DMS114 treated with DMSO at 0.1 percent for 48 hours (cell line): ENCODE results near the gene ANO7.

Experiments used
- DNase-seq: peaks from one replicate; lab custom pipeline; 2025; ENCODE audit not compliant: unreplicated experiment; lab: John Stamatoyannopoulos, UW

The ANO7 gene

DNA sequence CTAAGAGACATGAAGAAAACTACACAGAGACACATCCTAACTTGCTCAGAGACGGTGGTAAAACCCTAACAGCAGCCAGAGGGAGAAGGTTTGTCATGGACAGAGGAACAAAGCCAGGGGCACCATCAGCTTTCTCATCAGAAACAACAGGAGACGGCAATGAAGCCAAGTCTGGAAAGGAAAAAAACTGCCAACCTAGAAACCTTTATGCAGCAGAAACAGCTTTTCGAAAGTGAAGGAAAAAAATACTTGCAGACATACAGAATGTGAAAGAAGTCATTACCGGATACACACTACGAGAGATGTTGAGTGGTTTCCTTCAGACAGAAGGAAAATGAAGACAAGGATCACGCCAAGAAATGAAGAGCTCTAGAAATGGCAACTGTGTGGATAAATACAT is 55.9 kb downstream of the ANO7 start:
- DNase-seq = no peak

DNA sequence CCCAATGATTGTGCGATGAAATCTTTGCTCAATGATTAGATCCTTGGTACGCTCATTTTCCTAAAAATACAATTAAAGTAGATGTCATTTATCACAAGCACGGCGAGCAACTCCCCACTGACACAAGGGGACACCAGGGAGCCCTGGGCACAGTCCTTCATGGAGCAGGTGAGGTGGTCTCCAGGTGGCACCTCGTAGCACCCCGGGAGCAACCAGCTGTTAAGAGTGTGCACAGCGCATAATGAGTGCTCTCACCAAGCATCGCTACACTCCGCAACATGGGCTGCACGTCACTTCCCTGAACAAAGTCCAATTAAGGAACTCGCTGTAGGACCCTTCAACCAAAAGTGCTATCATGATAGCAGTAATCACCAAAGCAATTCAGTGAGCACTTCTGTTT is 59.8 kb downstream of the ANO7 start:
- no peak for DNase-seq

DNA sequence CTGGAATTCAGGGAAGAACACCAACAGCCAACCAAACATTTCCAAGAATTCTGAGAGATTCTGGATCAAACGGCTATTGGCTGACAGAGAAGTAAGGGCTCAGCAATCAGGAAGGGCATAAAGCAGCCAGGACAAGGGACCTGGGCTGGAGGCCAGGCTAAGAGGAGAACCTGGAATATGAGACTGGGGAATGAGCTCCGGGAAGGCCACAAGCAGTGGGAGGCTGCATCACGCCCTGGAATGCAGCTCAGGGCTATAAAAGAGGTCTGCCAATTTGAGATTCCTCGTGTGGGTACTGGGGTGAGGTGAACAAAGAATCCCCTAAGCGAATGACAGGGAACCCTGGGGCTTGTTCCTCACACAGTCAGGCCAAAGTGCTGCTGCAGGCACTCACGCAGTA is 60.4 kb downstream of the ANO7 start:
- DNase-seq = no peak

DNA sequence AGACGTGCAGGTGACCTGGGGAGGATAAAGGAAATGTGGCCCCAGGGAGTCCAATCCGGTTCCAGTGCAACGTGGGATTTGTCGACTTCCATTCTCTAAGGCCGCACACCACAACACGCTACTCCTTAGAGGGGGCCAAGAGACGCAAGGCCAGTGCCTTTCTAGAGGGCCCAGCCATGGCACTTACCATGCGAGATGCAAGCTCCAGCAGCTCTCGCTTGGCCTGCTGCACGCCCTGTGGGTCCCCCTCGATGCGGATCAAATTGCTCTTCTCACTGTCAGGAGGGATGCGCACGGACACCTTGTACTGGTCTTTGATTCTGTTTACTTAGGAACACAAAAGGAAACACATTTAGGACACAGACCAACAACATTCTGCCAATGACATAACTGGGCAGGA is 61.2 kb downstream of the ANO7 start:
- no peak for DNase-seq

DNA sequence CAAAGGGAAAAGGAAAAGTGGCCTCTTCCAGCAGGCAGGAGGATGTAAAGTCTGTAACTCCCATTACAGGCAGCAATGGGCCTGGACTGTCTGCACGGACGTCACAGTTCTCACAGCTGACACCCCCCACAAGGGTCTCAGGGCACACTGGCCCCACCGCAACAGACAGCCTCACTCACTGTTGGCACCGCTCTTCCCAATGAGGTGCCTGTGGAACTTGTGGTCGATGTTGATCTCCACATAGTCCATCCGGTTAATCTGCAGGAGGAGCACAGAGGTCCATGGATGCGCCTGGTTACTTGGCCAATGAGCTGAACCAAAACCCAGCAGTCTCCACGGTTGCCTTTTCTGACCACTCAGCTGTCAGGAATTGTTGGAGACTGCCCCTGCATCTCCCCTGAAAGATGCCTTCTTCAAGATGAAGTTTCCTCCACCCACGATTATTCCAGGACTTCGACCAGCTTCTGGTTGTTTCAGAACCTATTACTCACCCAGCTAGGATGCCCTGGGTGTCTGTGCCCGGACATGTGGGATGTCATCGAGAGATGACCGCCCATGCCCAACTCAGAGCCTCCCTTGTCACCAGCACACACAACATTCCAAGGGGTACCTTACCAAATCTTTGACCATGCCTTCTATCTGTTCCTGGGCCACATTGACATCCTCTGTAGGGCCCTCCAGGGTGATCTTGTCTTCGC is 64.5 kb downstream of the ANO7 start:
- DNase-seq = no peak

DNA sequence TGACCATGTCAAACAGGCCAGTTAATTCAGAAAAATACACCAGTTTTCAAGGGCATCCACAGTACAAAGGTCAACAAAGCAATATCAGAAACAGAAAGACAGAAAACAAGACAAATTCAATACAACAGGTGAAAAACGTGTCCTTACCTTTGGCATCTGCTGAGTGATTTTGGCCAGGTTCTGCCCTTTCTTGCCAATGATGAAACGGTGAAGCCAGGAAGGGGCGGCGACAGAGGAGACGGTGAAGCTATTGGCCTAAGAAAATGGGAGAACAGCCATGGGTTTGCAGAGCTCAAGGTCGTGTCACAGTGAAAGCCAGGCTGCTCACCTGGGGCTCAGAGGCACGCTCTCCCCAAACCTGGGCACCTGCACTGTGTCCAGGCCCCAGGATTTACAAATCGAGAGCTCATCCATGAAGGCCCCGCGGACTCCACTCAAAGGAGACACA is 66.5 kb downstream of the ANO7 start:
- DNase-seq = no peak

DNA sequence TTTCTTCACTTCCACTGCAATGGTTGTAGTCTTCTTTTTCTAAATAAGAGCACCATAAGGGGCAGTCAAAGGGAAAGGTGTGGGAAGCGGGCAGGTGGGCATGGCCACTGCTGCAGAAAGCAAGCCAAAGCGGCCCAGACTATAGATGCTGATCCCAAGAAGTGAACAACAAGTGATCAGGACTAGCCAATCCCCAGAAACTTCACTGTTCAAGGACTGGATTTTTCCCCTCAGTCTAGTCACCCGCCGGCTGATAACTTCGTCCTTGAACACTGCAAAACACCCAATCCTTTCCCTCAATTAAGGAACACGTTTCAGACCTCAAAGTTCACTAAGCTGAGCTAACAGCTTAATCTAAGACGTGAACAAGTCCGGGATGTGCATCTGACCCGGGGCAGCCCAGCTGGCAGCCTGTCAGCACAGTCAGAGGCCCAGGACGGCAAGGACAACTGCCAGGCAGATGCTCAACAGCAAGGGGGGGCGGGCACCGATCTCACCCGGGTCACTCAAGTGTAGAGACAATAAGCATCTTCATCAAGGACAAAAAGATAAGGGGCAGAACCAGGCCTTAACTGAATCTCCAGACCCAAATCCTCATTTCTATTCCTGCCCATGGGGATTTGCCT is 67.2 kb downstream of the ANO7 start:
- DNase-seq = no peak

DNA sequence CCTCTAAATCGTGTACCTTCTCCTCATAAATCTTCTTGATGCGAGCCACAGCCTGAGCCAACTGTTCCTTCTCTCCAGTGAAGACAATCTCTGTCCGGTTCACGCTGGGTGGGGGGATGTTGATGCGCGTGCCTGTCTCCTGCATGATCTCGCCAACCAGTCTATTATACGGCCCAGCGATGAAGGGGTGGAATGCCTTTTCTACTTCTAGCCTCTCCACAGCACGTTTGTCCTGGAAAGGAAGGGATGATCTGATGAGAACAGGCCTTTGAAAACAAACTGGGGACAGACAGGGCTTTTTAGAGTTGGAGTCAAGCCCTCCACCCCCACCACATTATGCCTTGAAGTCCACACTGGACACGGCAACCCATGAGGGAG is 67.7 kb downstream of the ANO7 start:
- no peak for DNase-seq

DNA sequence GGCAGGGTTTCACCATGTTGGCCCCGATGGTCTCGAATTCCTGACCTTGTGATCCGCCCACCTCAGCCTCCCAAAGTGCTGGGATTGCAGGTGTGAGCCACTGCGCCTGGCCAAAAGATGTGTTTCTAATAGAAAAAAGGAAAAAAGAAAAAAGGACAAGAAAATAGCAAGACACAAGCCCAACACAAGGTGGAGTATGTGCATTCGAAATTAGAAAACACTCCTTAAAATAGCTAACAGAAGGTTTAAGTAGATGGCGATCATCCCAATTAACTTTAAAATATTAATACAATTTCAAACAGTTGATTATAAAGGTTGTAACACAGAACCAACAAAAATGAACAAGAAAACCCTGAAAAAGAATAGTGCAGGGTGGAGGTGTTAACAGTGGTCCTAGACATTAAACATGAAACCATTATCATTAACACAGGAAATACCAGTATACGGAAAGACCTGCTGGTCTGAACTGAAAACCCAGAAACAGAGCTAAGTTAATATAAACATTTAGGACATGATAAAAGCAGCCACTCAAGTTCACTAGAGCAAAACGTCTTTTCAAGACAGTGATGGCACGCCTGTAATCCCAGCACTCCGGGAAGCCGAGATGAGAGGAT is 69.0 kb downstream of the ANO7 start:
- no peak for DNase-seq

DNA sequence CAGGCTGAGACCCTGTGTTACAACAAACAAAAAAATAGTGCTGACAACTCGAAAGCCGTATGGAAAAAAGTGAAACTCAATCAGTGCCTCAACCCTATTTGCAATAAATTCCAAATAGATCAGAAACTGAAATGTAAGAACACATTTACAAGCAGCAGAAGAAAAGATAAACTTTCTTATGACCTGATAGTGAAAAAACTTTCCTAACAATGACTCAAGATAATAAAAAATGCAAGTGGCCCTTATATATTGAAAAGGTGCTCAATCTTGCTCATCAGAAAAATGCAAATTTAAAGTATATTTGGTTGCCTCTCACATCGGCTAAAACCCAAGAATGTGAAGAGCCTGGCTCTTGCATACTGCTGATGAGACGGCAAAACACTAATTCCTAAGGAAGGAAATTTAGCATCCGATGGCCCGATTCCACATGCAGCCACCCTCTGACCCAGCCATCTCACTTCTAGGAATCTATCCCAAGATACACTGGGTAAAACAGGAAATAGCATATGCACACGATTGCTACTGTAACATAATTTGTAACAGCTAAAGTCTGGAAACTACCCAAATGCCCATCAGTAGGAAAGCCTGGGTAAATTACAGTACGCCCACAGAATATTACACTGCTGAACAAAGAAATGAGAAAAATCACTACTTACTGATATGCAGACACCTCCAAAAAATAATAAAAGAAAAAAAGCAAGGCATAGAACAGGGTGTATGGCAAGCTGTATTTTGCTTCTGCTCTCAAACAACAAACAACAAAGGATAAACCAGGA is 70.2 kb downstream of the ANO7 start:
- DNase-seq = no peak

DNA sequence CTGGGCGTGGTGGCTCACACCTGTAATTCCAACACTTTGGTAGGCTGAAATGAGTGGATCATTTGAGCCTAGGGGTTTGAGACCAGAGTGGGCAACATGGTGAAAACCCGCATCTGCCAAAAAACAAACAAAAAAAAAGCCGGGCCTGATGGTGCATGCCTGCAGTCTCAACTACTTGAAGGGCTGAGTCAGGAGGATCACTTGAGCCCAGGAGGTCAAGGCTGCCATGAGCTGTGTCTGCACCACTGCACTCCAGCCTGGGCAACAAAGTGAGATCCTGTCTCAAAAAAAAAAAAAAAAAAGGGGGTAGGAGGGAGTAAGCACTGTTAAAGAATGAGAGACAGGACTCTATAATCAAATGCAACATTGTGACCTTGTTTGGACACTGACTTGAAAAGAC is 72.4 kb downstream of the ANO7 start:
- DNase-seq = no peak

DNA sequence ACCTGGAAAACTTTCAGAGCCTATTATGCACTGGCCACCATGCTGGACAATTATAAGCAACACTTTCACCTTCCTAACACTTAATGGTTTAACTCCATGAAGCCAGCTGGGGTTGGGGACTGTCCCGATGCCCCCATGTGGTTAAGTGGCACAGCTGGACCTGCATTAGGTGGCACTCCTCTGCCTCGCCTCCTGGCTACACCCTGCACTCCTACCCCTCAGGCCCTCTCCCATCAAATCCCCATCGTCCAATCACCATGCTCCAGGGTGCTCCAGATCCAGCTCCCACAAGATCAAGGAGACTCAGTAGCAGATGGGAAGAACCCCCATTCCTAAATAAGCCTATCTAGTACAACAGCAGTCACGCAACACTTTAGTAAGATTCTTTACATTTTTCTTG is 73.2 kb downstream of the ANO7 start:
- DNase-seq = no peak

DNA sequence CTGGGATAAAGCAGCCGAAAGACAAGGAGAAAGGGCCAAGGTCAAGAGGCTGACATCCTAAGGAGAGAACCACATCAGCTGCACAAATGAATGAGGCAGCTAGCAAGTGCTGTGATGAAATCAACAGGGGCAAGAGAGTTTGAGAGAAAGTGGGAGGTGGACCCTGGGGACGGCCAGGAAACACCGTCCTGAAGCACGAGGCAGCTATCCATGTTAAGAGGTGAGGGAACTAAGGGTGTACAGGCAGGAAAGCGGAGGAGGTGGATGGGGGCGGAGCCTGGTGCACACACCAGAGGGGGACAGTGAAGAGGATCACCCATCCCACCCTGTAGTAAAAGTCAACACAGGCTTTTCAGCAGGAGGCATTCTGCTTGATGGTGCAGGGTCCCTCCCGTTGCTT is 74.6 kb downstream of the ANO7 start:
- DNase-seq = no peak

DNA sequence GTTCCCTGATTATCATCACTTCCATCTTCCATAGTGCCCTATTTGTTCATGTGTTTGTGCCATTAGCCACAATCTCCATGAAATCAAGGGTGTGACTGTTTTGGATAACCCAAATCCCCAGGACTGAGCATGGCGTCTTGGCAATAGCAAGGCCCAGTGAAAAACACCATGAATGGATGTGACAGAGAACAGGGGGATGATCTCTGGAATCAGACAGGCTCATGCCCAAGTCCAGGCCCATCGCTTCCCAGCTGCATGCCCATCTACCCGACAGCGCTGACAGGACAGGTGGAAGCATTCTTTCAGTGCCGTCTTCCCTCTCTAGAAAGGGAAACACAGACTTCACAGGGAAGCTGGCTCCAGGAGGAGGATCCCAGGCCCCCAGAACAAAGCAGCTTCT is 77.0 kb downstream of the ANO7 start:
- DNase-seq = no peak

DNA sequence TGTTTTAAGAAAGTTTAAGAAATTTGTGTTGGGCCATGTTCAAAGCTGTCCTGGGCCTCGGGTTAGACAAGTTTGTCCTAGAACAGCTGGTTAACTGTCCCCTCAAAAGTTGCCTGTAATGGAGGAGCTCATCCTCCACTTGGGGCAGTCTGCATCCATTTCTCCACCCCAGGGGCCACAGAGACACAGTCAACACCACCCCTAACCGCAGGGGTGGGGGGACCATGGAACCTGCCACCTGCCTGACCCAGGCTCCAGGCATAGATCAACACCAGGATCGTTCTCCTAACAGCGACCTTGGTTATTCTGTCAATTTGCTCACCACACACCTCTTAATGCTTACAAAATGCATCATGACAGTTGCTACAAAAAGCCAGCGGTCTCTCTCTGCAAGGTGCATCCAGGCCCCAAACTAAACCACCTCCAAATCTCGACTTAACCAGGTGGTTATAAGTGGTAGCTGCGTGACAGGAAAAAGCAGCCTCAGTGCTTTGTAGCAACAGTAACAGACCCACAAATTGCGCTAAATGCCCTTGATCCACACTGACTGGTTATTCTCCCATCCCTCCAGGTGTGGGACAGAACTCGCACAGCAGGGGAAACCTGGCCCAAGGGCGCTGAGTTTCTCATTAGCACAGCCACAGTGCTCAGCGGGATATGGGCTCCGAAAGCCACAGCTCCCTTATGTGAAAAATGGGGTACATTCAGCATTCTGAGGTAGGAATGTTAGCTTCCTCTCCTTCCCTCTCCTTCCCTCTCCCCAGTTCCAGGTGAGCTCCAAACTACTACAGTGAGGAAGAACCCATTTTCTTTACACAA is 79.0 kb downstream of the ANO7 start:
- DNase-seq = no peak

DNA sequence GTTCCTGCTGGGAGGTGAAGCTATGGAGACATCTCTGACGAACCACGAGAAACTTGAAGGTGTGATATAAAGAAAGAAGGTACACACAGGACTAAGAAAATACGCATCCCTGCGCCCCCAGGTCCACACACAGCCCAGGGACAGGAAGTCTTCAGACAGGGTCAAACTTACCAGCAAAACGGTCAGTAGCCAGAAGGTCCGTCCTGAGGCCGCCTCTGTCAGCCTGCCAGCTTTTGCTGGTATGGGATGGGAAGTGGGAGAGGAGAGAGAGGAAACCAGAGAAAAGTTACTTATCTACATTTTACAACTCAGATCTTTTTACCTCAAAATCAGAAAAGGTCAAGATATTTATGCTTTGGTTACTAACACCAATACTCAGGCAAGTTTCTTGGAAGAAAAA is 79.8 kb downstream of the ANO7 start:
- no peak for DNase-seq

DNA sequence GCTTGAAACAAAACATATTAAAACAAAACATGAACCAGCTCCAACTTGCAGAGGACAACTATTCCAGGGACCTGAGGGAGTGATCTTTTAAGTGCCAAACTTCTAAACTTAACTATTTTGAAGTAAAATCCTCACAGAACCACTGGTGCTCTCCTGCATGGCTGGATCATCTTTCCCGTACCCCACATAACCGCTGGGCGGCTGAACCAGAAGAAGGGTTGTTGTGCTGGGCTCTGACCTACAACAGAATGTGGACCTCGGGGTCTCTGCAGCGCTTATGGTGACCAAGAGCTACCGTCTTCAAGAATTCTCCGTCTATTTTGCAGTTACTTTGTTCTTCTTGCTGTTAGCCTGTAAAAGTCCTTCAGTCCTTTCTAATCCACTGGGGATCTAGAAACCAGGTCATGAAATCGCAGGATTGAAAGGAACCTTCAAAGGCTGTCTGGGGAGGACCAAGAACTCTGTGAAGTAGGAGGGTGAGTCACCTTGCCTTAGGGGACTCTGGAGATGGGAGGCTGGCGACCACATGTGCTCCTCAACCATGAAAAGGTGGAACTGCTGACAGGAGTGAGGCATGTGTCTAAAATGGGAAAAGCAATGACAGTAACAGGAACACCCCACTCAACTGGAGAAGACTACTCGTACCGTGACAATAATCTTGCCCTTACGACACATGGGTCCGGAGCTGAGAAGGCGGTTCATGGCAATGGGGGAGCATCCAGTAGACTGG is 80.4 kb downstream of the ANO7 start:
- no peak for DNase-seq

DNA sequence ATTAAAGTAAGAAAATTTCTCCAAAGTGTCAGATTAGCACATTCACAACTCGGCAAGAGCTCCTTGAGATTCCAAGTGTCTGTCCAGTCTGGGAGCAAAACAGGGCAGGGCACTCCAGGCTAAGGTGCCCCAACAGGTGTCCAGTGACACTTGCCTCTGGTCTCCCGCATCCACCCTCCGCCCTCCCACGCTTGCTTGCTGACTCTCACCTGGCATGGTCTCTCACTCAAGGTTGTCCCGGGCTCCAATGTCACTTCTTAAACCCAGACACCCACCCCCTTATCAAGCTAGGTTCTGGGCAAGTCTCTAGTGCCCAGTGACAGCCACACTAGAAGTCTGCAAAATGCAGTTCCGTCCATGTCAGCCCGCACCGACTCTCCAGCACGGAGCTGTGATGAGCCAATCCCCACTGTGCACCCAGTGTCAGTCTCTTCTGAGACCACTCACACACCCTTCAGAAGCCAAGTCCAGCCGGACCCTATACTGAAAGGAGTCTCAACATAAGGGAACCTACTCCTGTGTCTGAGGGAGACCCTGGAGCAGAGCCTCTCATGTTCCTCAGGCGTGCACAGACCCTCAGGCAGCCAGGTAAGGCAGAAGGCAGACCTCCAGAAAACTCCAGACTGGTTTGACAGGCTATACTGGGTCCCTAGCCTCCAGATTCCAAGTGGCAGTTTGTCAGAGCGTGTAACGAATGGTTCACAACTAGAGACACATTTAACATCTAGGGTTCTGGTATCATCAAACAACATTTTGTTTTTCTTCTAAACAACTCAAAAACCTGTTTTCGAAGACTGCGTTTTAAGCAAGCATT is 81.4 kb downstream of the ANO7 start:
- DNase-seq = no peak

DNA sequence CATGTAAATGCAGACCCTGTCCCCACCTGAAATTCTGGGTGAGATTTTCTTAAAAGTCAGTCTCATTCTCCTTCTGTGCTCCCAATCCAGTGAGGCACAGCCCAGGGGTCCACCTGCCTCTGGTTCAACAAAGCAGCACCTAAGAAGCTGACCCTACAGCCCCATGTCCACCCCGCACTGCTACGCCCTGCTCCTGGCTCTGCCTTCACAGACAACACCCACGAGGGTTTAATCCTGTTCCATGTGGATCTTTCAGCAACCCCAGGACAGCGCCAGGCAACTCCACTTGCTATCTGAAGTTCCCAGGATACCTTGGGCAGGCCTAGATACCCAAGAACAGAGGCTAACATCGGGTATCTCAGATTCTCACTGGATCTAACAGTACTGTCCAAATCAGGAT is 82.1 kb downstream of the ANO7 start:
- DNase-seq = no peak
